Epithelial cell of prostate (primary cell): Measurements from ENCODE around the gene ANO3.
"Not testable (repeated sequence)": the region's sequence is repeated elsewhere in the genome, so short reads cannot be mapped to it uniquely, and the experiment has no call there.

Source experiments
- DNase-seq: peaks from one replicate; pipeline ENCODE4 v3.0.0-alpha.2; 2011; ENCODE audit warnings: low read depth, low spot score
- H3K27ac ChIP-seq: fragments of 450-650 bp; 2 replicates; pipeline ENCODE4 v1.5.1; 2017; ENCODE audit warnings: mild to moderate bottlenecking

The ANO3 gene

DNA sequence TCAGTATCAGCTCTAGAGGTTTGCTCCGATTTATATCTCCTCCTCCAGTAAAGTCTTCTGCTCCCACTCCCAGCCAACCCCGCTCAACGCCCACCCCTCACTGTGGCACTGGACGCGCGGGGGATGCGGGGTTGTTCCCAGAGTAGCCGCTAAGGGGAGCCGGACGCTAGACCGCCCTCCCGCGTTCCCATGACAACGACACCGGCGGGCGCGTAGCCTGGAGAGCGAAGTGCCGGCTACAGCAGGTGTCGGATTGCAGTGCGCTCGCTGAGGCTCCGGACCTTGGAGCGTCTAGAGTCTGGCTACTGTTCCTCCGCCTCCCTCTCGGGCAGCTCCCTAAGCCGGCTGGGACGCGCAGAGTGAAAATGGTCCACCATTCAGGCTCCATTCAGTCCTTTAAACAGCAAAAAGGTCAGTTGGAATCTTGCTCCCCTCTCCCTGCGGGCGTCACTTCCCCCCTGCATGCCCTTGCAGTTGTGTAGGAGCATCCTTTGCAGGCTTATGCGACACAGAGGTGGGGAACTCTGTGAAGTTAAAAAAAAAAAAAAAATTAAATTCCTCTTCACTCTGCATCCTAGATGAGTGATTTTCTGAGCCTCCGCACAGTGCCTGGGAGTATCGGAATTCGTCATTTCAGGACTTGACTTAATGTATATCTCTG, at the start of gene ANO3:
Gene ANO3 (plus strand): TSS at position 220 of the 661 bp plus-strand sequence. CDS start 146 bp downstream, at position 366.
- H3K27ac ChIP-seq, result no peak within 1 kb of the TSS
- DNase-seq, result no peak

DNA sequence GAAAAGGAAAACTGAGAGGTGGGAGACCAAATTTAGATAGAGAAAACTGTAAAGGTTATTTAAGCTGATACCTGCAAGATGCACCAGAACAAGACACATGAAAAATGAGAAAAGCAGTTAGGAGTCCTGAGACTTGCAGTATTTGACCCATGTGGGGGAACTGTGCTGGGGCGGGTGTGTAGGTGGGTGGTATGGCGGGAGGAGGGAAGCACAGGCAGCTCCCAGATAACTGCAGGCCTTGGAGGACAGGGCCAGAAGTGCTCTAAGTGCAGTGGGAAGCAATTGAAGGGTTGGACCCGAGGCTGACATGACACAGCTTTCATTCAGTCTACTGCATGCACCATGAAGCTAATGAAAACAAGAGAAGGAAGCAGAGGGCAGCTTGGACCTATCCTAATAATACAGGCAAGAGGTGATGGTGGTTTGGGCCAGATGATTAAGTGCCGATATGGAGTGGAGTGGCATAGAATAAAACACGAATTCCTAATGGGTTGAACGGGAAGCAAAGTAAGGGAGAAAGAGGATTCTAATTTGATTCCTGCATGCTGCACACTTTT, 48.0 kb upstream of the ANO3 start:
- DNase-seq, result no peak
- no peak overlapping the region for H3K27ac ChIP-seq

DNA sequence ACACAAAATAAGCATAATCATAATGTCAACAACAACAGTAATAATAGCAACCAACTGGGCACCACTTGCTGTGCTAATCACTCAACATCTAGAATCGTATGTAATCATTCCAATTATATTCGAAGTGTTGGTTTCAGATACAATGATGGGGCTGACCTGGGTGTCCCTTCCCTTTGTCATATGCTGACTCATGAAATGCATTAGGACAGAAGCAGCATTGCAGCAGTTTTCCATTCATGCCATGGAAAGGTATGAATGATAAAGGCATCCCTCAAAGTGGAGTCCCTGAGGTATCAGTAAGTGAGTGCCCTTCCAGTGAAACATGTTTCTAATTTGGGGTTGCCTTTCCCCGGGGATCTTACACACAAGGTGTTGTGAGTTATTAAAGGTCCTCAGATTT, 46.3 kb upstream of the ANO3 start:
- no peak overlapping the region for H3K27ac ChIP-seq
- DNase-seq, result no peak

DNA sequence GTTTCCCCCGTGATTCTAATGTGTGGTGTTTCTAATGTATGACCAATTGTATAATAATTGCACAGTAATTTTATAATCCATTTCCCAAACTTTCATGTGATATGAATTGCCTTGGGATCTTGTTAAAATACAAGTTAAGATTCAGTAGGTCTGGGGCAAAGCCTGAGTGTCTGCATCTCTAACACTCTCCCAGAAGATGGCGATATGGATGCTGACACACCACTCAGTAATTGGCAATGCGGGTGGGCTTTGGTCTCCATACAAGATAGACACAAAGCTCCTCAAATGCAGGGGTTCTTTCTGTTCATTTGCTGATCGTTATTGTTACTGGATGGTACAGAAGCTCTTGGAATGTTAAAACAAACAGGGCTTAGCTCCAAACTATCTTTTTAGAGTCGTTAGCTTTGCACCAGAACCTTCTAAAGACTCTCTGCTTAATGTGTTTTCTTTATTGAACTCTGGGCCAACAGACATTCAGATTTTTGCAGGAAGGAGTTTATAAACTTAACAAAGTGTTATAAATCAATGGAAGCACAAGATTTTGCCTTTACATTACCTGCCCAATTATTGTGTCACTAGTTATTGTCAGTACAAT, 45.4 kb upstream of the ANO3 start:
- DNase-seq, result no peak
- H3K27ac ChIP-seq, result no peak overlapping the region

DNA sequence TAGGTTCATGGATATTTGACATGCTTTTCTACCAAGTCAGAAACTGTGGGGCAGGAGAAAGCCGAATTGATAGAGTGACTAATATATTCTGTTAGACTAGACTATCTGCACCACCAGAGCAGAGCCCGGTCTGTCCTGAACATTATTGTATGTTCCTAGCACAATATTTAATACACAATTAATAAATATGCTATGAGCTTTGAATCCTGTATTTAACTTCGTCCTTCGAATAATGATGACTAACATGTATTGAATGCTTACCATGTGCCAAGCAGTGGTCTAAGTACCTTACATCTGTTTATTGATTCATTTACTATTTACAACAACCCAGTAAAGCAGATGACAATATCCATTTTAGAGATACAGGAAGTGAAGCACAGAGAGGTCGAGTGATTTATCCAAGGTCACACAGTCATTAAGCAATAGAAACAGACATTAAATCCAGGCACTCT, 44.8 kb upstream of the ANO3 start:
- no peak overlapping the region for H3K27ac ChIP-seq
- no peak for DNase-seq

DNA sequence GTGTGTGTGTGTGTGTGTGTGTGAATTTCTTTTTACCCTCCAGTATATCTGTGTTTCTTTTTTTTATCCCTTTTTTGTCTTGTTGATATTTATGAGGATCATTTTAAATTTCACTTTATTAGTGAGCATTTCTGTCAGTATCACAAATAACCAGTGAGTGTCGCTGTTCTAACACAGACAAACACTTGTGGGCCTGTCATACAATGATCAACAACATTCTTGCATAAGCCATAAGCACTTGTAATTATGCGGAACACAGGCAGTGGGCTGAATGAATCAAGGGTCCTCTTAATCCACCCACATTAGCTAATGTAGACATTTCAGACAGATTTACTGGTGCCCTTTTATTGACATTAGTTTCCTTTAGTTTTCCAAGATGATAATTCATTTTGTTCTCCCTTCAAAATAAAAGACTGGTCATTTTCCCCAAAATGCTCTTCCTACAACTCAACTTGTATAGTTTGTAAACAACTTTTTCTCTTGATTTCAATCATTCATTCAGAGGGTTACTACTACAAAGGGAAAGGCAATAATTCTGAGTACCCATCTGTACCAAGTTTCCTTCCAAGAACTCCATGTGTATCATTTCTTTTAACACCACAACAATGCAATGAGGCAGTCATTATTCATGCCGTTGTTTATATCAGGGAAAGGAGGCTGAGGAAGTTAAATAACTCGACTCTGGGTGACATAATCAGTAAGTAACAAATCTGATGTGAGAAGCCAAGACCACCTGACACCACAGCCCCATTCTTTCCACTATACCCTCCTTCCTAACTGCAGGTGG, 34.5 kb upstream of the ANO3 start:
- no peak overlapping the region for H3K27ac ChIP-seq
- peak; percentile 65 for DNase-seq

DNA sequence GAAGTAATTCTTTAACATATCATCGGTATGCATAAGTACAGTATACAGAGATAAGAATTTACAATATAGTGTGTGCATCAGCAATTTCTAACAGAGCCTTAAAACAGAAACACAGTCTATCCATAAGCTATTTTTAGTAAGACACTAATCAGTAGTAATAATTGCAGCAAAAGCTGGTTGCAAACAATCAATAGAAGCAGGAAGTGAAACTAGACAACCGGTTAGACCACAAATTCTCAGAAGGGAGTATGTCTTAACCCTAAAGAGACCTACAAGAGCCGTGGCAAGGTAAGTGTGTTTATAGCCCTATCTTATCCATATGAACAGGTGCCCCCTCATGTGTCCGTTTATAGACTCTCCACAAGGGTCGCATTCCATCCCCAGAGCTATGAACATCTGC, 15.6 kb upstream of the ANO3 start:
- not testable (repeated sequence) for DNase-seq, H3K27ac ChIP-seq

DNA sequence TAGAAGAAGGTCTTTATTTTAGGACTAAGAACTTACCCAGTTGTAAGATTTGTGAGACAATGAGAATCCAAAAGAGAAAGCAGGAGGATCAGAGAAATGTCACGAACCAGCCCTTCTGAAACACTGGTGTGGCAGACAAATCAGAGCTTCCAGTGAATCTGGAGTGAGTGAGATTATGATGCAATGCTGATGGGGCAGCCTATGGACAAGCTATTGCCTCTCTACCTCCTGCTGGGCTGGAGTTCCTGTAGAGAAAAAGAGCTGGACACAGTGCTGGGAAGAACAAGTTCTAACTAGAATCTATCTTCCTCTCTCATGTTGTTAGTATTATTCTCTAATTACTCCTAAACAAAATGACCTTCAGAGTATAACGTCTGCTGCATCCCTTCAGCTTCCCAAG, 12.0 kb upstream of the ANO3 start:
- DNase-seq, result no peak
- no peak overlapping the region for H3K27ac ChIP-seq

DNA sequence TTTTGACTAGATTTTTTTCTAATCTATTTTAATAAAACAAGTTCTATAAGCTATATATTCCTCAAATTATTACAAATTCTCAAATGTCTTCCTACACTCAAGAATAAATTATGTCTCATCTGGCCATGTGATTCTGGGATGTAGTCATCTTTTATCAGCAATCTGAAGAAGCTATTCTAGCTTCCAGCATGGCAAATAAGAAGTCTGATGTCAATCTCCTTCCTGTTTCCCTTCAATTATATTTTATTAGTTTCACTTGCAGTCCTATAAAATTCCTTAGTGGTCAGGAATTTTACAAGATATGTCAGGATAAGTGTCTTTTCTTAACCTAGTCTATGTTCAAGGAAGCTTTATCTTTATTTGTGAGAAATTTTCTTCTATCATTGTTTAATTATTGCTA, 10.4 kb upstream of the ANO3 start:
- no peak for DNase-seq
- no peak overlapping the region for H3K27ac ChIP-seq

DNA sequence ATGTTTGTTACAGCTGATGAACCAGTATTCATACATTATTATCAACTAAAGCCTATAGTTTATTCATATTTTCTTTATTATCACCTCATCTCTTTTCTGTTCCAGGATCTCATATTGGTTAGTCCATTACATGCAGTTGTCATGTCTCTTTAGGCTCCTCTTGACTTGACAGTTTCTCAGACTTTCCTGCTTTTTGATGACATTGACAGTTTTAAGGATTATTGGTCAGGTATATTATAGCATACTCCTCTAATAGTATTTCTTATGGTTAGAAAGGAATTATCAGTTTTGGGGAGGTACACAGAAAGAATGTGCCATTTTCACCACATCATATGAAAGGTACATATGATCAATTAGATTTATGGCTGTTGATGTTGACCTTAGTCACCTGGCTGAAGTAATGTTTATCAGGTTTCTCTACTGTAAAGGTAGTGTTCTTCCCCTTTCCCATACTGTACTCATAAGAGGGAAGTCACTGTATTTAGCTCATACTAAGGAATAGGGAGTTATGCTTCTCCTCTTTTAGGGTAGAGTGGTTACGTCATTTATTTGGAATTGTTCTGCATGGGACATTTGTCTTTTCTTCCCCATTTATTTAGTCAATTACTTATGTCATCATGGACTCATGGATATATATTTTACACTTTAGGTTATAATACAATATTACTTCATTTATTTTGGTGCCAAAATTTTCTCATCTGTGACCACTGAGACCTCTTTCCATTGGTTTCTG, 9.4 kb upstream of the ANO3 start:
- no peak overlapping the region for H3K27ac ChIP-seq
- DNase-seq, result no peak

DNA sequence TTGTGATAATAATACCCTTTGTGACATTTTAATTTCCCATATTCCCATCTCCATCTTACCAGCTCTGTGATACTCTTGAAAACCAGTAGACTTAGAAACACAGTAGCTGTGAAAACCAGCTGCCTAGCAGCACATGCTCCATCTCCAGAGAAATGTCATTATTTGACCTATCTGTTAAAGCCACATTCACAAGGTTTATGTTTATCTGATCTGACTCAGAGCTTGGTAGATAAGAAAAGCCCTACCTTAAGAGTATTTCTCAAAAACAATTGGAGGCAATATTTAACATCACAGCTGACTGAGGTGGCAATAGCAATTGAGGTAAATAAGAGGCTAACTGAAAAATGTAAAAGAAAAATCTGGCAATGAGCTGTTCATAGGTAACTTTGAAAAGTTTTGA, 8.1 kb upstream of the ANO3 start:
- H3K27ac ChIP-seq, result no peak overlapping the region
- DNase-seq, result no peak

DNA sequence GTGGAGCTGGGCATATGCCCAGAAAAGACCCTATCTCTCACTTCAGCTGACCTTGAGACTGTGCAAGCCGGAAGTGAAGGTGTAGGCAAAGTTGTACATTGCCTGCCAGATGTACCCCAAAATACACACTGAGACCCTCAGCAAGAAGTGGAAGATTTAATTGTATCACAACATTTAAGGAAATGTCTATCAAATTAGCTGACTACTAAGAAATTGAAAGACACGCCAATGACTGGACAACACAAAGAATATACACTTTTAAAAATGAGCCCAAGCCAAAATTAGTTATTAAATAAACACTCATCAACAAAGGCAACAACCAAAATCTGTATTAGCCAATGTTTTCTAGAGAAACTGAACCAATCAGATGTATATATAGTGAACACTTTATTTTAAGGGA, 7.7 kb upstream of the ANO3 start:
- no peak for DNase-seq
- H3K27ac ChIP-seq, result no peak overlapping the region

DNA sequence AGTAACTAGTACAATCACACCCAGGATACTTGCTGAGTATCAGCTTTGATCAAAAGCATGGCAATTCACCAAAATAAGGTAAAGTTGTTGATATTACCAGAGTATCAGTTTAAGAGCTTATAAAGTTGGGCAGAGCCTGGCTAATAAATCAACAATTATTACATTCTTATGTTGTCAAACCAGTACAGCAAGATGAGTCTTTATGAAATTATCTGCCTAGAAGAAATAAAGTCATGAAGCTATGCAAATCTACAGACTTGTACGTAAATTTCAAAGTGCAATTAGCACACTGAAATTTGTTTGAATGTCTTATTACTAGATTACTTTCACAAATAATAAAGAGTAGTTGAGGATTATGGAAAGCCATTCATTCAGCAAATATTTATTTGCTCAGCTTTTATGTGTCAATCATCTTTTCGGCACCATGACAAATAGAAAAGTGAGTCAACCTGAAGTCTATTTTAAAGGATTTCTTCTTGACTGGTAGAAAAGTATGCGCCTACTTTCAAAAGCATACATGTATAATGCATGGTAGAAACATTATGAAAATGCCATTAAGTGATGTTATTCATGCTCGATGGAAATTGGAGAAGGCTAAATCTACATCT, 5.0 kb upstream of the ANO3 start:
- DNase-seq, result no peak
- no peak overlapping the region for H3K27ac ChIP-seq

DNA sequence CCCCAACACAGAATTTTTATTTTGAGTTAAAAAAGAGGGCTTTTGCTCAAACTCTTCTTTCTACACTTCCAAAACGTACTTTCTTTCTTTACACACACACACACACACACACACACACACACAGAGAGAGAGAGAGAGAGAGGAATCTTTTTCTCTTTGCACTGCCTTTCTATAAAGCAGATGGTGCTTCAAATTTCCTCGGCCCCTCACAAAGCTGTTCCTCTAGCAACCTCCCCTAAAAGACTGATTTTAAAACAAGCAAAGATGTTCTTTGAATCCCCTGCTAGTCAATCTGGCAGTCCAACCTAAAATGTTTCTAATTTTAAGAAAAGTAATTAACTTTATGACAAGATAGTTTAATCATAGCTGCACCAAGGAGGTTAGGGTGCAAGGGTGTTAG, 2.7 kb upstream of the ANO3 start:
- H3K27ac ChIP-seq, result no peak overlapping the region
- no peak for DNase-seq

DNA sequence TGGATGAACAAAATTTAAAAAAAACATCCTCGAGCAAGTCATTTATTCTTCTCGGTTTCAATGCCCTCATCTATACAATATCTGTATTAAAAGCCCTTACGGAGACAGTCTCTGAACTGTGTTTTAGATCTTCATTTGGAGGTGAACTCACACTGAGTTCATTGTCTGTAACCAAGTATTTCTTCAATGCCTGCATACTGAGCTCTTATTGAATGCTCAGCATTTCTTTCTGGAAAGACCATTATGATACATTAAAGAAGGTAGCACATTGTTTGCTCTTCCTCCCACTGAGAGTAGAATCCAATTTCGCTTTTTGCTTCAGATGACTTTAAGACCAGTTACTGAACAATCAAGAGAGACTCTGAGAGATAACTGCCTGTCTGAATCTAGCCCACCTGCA, 1.7 kb upstream of the ANO3 start:
- no peak for DNase-seq
- H3K27ac ChIP-seq, result no peak overlapping the region

DNA sequence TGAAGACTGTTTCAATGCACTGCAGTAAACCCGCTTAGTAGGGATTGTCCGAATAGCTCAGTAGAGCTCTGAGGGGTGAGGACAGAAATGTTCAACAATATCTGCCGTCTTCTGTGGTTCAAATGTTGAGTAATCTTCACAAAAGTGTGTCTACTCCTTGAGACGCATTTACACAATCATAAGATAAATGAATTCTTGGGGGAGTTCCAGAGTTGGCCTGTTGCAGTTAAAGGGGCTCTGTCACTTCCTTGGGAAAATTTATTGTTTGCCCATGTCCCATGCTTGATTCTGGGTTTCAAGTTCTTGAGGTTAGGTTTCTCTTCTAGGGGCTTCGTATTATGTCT, 614 bp downstream of the ANO3 start:
- H3K27ac ChIP-seq, result no peak overlapping the region
- no peak for DNase-seq

DNA sequence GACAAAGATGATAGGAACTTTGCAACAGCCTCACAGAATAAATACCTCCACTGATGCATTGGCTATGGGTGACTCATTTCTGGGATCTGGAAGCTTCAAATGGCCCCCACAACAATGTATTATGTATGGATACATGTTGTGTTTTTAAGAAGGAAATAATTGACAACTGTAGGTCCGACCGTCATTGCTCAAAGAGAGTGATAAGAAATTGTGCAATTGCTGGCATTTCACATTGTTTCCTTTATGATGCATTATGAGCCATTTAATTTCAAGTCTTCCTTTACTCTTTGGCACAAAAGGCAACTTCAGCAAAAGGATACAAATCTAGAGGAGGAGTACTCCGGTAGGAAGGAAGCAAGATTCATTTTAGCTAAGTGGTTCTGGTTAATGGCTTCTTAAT, 2.0 kb downstream of the ANO3 start:
- no peak overlapping the region for H3K27ac ChIP-seq
- DNase-seq, result no peak

DNA sequence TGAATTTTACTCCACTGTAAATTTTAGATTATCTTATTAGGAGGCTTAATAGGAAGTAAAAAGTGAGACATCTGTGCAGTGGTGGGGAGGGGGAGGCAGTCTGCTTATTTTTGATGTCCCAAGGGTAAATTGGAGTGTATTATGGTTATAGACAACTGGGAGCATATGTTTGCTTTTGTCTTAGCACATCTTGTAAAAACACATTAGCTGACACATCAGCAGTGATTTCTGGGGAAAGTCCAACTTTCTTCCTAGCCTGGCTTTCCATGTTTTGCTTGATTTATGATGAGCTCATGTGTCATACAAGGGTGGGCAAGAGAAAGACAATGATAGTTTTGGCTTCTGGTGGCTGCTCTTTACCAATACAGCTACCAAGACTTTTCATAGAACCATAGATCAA, 4.0 kb downstream of the ANO3 start:
- no peak for DNase-seq
- no peak overlapping the region for H3K27ac ChIP-seq

DNA sequence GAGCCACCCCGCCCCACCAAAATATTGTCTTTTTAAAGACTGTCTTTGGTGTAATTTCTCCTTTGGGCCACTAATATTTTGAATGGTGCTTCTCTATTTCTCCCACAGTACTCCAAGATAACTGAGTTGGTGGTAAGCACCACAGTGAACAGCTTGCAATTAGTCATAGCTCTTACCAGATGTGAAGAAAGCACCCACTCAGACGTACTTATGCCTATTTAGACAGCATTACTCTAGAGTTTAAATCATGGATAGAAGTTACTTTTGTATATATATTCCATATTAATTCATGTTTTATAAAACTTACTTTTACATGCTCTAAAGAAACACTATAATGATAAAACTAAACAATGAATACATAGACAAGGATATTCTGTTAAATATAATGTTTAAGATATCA, 12.7 kb downstream of the ANO3 start:
- no peak overlapping the region for H3K27ac ChIP-seq
- DNase-seq, result no peak

DNA sequence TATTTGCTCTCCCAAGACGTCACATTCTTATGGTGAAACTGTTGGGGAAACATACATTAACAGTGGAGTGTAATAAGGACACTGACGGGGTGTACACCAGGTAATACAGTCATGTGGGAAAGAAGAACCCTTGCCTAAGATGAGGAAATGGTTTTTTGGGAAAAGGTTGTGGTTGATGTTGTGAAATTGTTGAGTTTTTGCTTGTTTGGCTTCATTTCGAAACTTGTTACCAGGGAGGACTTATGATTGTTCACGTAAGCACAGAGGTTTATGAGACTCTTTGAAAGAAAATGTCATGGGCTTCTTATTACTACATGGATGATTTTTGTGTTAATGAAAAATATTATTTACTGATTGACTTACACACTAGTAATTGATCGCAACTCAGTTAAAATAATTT, 16.8 kb downstream of the ANO3 start:
- no peak for DNase-seq
- H3K27ac ChIP-seq, result no peak overlapping the region
